ENCODE results near the gene ABHD11. TPM values are rescaled to one million over a fixed set of nuclear protein-coding genes. Genes with fewer than 3 reads are reported as not detected.

ABHD11 gene
- total RNA-seq, 4 donors from 2014 or later: 4.4 to 14.1 (median 7.7) TPM

DNA sequence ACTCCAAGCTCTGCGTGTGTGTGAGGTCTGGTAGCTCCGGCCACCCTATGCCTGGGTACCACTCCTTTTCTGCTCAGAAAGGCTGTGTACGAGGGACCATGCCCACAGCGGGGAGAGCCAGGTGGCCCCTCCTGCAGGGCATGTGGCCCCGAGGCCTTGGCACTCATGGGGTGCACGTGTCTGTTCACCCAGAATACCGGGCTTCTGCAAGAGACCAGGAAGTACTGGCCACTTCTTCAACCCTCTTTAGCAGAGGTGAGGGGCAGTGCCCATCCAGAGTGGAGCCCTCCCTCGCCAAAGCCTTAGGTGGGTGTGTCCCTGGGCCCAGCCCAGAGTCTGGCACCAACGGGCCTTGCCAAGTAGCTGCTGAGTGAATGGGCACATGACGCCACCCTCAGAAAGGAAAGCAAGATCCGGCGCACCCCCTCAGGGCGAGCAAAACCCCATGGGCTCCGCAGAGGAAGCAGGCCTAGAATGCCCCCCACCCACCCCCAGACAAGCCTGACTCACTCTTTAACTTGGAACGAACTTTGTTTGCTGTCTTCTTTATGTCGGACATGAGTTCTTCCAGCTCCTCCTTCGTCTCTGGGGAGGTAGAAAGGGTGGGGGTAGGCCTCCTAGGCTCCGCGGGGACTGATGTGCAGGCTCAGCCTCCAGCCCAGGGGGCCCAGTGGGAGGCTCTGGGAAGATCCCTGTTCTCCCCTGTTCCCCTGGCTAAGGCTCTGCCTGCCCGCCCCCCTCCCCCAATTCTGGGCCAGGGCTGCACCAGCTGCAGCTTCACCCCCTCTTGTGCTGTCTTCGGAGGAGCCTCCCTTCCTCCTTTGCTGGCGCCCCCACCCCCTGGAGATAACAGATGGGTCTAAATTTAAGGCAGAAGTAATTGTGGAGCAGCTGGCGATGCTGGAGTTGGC is 33.7 kb downstream of the ABHD11 start:
- Histone ChIP-seq H3K4me1 (peaks cover 6 to 14% of the 10 kb centered on the region in 2 donors), H3K27ac (peak overlapping the region; percentile 72 to 76), H3K9me3 (no peaks in the 10 kb centered on the region), H3K27me3 (no peaks in the 10 kb centered on the region), H3K4me3 (no peak overlapping the region), H3K36me3 (no peaks in the 10 kb centered on the region)
- peak; percentile 43 to 67 for DNase-seq
- intact Hi-C loops (cut with DNase I; ENCODE audit: low total_unique reads): no loop called here
- TF ChIP-seq CTCF (IDR thresholded peaks at IDR 0.05): no peak
- TF ChIP-seq POLR2A (IDR thresholded peaks at IDR 0.05): no peak

- DNase-seq: peak; percentile 63 to 74
- peak overlapping the region in 1 of 2 donors; percentile 29 for H3K4me3 ChIP-seq
Measured at GRCh38 chr7:73703757-73704639, 34.6 kb downstream of the ABHD11 start.

GRCh38 chr7:73703225-73703624 is 35.4 kb downstream of the ABHD11 start:
- DNase-seq: no peak
- intact Hi-C loops (cut with DNase I; ENCODE audit: low total_unique reads): no loop called here
- peaks cover 6 to 14% of the 10 kb centered on the region in 2 donors for H3K4me1 ChIP-seq
- peak overlapping the region in 1 of 2 donors; percentile 72 for H3K27ac ChIP-seq
- H3K9me3 ChIP-seq: no peaks in the 10 kb centered on the region
- H3K27me3 ChIP-seq: no peaks in the 10 kb centered on the region
- H3K4me3 ChIP-seq: no peak overlapping the region
- no peaks in the 10 kb centered on the region for H3K36me3 ChIP-seq
- TF ChIP-seq POLR2A (IDR thresholded peaks at IDR 0.05): no peak
- TF ChIP-seq CTCF (IDR thresholded peaks at IDR 0.05): no peak

More at GRCh38 chr7:73703757-73704639, 34.6 kb downstream of the ABHD11 start:
- peak overlapping the region; percentile 72 to 76 for H3K27ac ChIP-seq
- no peak for TF ChIP-seq POLR2A (IDR thresholded peaks at IDR 0.05)
- TF ChIP-seq CTCF (IDR thresholded peaks at IDR 0.05): no peak
- H3K27me3 ChIP-seq: no peaks in the 10 kb centered on the region
- no peaks in the 10 kb centered on the region for H3K36me3 ChIP-seq
- no peaks in the 10 kb centered on the region for H3K9me3 ChIP-seq
- intact Hi-C loops (cut with DNase I; ENCODE audit: low total_unique reads): no loop called here
- peaks cover 6 to 14% of the 10 kb centered on the region in 2 donors for H3K4me1 ChIP-seq

DNA sequence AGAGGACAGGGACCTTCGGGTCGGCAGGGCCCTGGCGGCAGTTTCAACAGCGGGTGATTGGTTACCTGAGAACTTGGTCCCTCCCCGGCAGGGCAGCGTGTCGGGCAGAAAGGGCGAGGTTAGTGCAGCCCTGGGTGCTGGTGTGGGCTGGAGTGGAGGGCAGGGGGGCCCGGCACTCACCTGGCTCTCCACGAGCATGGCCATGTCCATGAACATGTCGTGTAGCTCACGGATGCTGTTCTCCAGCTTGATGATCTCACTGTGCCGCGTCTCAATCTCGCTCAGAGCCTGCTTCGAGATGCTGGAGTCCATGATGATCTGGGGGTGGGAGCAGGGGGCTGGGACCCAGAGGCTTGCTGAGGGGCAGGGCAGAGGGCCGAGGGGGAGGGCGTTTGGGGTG is 35.9 kb downstream of the ABHD11 start:
- no peaks in the 10 kb centered on the region for H3K27me3 ChIP-seq
- TF ChIP-seq POLR2A (IDR thresholded peaks at IDR 0.05) (no peak), CTCF (IDR thresholded peaks at IDR 0.05) (no peak)
- H3K4me1 ChIP-seq: peaks cover 6 to 14% of the 10 kb centered on the region in 2 donors
- no peak overlapping the region for H3K4me3 ChIP-seq
- no peak for DNase-seq
- H3K36me3 ChIP-seq: no peaks in the 10 kb centered on the region
- intact Hi-C loops (cut with DNase I; ENCODE audit: low total_unique reads): no loop called here
- no peaks in the 10 kb centered on the region for H3K9me3 ChIP-seq
- H3K27ac ChIP-seq: no peak overlapping the region

Data from uterus (tissue), 4 donors.